ENCODE results near the gene RTF2.

RTF2 gene

DNA sequence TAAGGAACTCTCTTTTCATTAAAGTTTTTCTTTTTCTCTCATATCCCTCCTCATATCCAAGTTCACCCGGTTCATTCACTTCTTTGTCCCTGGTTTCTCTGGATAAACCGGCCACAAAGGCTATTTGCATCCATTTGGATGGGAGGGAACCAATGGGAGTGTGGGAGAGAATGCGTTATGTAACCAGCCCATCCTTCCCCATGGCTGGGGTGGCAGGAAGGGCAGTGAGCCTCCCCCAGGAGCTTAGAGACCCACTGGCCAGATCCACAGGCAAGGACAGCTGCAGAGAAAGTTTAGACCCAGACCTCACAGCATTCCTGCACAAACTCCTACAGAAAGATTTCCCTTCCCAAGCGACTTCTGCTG is 45.6 kb upstream of the RTF2 start:
- Histone ChIP-seq H3K4me3 (ENCODE audit: low read depth, low read length) (no peak overlapping the region), H3K4me1 (no peaks in the 10 kb centered on the region), H3K36me3 (ENCODE audit: control insufficient read depth, insufficient read depth, low read length) (no peaks in the 10 kb centered on the region), H3K79me2 (no peaks in the 10 kb centered on the region), H3K27me3 (ENCODE audit: control insufficient read depth, insufficient read depth, low read length) (no peaks in the 10 kb centered on the region), H3K4me2 (ENCODE audit: low read length) (no peak overlapping the region), H3K9ac (no peak overlapping the region), H3K9me3 (ENCODE audit: control insufficient read depth, low read length) (no peaks in the 10 kb centered on the region), H3K27ac (no peak overlapping the region), H2AFZ (no peak overlapping the region)
- TF ChIP-seq, protein P1, sequence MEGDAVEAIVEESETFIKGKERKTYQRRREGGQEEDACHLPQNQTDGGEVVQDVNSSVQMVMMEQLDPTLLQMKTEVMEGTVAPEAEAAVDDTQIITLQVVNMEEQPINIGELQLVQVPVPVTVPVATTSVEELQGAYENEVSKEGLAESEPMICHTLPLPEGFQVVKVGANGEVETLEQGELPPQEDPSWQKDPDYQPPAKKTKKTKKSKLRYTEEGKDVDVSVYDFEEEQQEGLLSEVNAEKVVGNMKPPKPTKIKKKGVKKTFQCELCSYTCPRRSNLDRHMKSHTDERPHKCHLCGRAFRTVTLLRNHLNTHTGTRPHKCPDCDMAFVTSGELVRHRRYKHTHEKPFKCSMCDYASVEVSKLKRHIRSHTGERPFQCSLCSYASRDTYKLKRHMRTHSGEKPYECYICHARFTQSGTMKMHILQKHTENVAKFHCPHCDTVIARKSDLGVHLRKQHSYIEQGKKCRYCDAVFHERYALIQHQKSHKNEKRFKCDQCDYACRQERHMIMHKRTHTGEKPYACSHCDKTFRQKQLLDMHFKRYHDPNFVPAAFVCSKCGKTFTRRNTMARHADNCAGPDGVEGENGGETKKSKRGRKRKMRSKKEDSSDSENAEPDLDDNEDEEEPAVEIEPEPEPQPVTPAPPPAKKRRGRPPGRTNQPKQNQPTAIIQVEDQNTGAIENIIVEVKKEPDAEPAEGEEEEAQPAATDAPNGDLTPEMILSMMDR (IDR thresholded peaks at IDR 0.05) = no peak

DNA sequence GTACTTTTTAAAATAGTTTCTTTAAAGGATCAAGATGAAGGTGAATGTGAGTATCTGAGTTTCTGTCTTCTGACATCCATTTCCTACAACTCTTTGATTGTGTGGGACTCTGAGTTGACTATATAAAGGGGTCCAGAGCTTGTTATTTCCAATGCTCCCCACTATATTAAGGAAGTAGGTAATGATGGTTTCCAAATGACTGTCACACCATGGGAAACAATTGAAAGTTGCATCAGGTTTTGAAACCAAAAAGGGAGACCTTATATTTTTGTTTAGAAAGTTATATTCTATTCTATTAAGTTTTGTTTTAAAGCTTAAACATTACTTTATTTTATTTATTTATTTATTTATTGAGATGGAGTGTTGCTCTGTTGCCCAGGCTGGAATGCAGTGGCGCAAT is 45.2 kb upstream of the RTF2 start:
- Histone ChIP-seq H3K4me1 (no peaks in the 10 kb centered on the region), H3K4me3 (ENCODE audit: low read depth, low read length) (no peak overlapping the region), H3K9me3 (ENCODE audit: control insufficient read depth, low read length) (no peaks in the 10 kb centered on the region), H3K9ac (no peak overlapping the region), H3K36me3 (ENCODE audit: control insufficient read depth, insufficient read depth, low read length) (no peaks in the 10 kb centered on the region), H3K79me2 (no peaks in the 10 kb centered on the region), H3K27me3 (ENCODE audit: control insufficient read depth, insufficient read depth, low read length) (no peaks in the 10 kb centered on the region), H3K27ac (no peak overlapping the region), H2AFZ (no peak overlapping the region), H3K4me2 (ENCODE audit: low read length) (no peak overlapping the region)
- TF ChIP-seq, protein P1 (IDR thresholded peaks at IDR 0.05) = no peak

DNA sequence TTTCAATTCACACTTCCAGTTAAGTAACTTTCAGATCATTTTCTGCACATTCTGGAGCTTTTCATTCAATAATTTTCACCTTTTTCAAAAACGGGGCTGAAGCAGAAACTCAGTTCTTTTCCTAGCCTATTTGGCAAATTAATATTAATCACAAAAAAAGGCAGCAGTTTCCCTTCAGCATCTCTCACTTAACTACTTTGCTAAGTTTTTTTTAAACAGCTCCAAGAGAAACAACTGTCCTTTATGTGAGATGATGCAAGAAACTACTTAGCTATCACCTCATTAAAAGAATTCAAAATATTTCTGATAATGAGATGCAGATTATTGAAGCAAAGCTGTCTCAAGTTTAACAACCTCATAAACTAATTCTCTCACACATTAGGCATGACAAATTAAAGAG is 44.5 kb upstream of the RTF2 start:
- H3K4me1 ChIP-seq = no peaks in the 10 kb centered on the region
- H3K36me3 ChIP-seq (ENCODE audit: control insufficient read depth, insufficient read depth, low read length) = no peaks in the 10 kb centered on the region
- no peak overlapping the region for H2AFZ ChIP-seq
- H3K4me3 ChIP-seq (ENCODE audit: low read depth, low read length) = no peak overlapping the region
- H3K27ac ChIP-seq = no peak overlapping the region
- H3K4me2 ChIP-seq (ENCODE audit: low read length) = no peak overlapping the region
- H3K79me2 ChIP-seq = no peaks in the 10 kb centered on the region
- H3K27me3 ChIP-seq (ENCODE audit: control insufficient read depth, insufficient read depth, low read length) = no peaks in the 10 kb centered on the region
- no peaks in the 10 kb centered on the region for H3K9me3 ChIP-seq (ENCODE audit: control insufficient read depth, low read length)
- TF ChIP-seq, protein P1 (IDR thresholded peaks at IDR 0.05) = no peak
- H3K9ac ChIP-seq = no peak overlapping the region

DNA sequence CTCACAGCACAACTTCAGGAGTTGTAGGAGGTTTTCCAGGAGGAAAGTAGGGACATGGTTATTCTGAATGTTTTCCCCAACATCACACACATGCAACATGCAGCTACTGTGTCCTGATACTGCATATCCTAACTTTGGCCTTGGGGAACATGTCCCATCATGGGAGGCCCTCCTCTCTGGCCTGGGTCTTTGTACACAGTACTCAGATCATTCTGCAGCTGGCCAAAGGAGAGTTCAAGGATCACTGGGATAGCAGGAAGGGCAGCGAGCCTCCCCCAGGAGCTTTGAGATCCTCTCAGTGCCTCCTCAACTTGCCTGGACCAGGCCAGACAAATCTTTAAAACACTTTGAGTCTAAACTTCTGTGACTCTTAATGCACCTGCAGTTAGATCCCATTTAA is 43.5 kb upstream of the RTF2 start:
- H3K36me3 ChIP-seq (ENCODE audit: control insufficient read depth, insufficient read depth, low read length) = no peaks in the 10 kb centered on the region
- H3K4me3 ChIP-seq (ENCODE audit: low read depth, low read length) = no peak overlapping the region
- no peaks in the 10 kb centered on the region for H3K9me3 ChIP-seq (ENCODE audit: control insufficient read depth, low read length)
- no peak overlapping the region for H3K9ac ChIP-seq
- no peaks in the 10 kb centered on the region for H3K79me2 ChIP-seq
- H3K4me1 ChIP-seq = no peaks in the 10 kb centered on the region
- TF ChIP-seq, protein P1 (IDR thresholded peaks at IDR 0.05) = no peak
- H3K4me2 ChIP-seq (ENCODE audit: low read length) = no peak overlapping the region
- H3K27ac ChIP-seq = no peak overlapping the region
- no peak overlapping the region for H2AFZ ChIP-seq
- H3K27me3 ChIP-seq (ENCODE audit: control insufficient read depth, insufficient read depth, low read length) = no peaks in the 10 kb centered on the region

DNA sequence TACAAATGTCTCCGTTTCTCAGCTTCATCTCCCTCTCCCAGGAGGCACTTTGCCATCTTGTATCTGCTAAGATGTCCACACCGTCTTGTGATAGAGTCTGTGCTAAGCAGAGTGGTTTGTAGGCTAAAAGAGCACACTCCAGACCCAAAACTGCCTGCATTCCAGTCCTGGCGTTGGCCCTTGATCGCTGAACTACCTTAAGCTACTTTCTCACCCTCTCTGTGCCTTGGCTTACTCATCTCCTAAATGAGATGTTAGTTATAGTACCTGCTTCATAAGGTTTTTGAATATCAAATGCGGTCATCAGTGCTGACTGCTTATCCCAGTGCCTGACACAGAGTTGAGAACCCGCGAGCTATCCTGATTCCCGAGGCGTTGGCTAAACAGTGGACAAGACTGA is 42.4 kb upstream of the RTF2 start:
- no peak overlapping the region for H2AFZ ChIP-seq
- no peaks in the 10 kb centered on the region for H3K79me2 ChIP-seq
- no peaks in the 10 kb centered on the region for H3K27me3 ChIP-seq (ENCODE audit: control insufficient read depth, insufficient read depth, low read length)
- no peaks in the 10 kb centered on the region for H3K36me3 ChIP-seq (ENCODE audit: control insufficient read depth, insufficient read depth, low read length)
- TF ChIP-seq, protein P1 (IDR thresholded peaks at IDR 0.05) = no peak
- no peaks in the 10 kb centered on the region for H3K9me3 ChIP-seq (ENCODE audit: control insufficient read depth, low read length)
- H3K27ac ChIP-seq = no peak overlapping the region
- no peak overlapping the region for H3K9ac ChIP-seq
- no peaks in the 10 kb centered on the region for H3K4me1 ChIP-seq
- H3K4me3 ChIP-seq (ENCODE audit: low read depth, low read length) = no peak overlapping the region
- H3K4me2 ChIP-seq (ENCODE audit: low read length) = no peak overlapping the region
